Calu3 (cell line): ENCODE results near the gene MR1. TPM values are rescaled to one million over a fixed set of nuclear protein-coding genes. Genes with fewer than 3 reads are reported as not detected.

ENCODE experiments used
- BruUV-seq: library from RNA; stranded (reverse); fragments of 400-500 nt; replicated peaks from 2 replicates; lab custom pipeline; 2021; lab: Mats Ljungman, UMichigan
- CTCF ChIA-PET: fragments of 300-600 bp; sonication (Branson Sonifier 250); formaldehyde crosslinking; loops from one replicate; lab custom pipeline; 2022; ENCODE audit warnings: antibody characterized with exemption; lab: Charles Lee
- DNase-seq: peaks from one replicate; pipeline ENCODE4 v3.0.0; 2022
- H3K27ac Mint-ChIP-seq: one replicate; pipeline ENCODE4 v1.8.0; 2022; ENCODE audit warnings: mixed read lengths; ENCODE audit not compliant: unreplicated experiment
- H3K27me3 Mint-ChIP-seq: one replicate; pipeline ENCODE4 v1.8.0; 2022; ENCODE audit warnings: mixed read lengths; ENCODE audit not compliant: unreplicated experiment
- H3K36me3 Mint-ChIP-seq: one replicate; pipeline ENCODE4 v1.8.0; 2022; ENCODE audit warnings: mild to moderate bottlenecking, moderate library complexity, mixed read lengths; ENCODE audit not compliant: insufficient read depth, unreplicated experiment
- H3K4me1 Mint-ChIP-seq: one replicate; pipeline ENCODE4 v1.8.0; 2022; ENCODE audit warnings: mild to moderate bottlenecking, low read depth, mixed read lengths; ENCODE audit not compliant: unreplicated experiment
- H3K4me3 Mint-ChIP-seq: one replicate; pipeline ENCODE4 v1.8.0; 2022; ENCODE audit warnings: mild to moderate bottlenecking, low read depth, moderate library complexity, mixed read lengths; ENCODE audit not compliant: unreplicated experiment
- H3K9me3 Mint-ChIP-seq: one replicate; pipeline ENCODE4 v1.8.0; 2022; ENCODE audit warnings: low read depth, mixed read lengths; ENCODE audit not compliant: unreplicated experiment
- CTCF ChIP-seq: fragments of 200-600 bp; IDR thresholded peaks from one replicate; pipeline ENCODE4 v1.8.0; 2022; ENCODE audit warnings: antibody characterized with exemption; ENCODE audit not compliant: unreplicated experiment
- intact Hi-C: fragments of 100-400 bp; cut with micrococcal nuclease; formaldehyde crosslinking; loops from one replicate; pipeline ENCODE4 v1.10.0; 2022; ENCODE audit not compliant: unreplicated experiment
- total RNA-seq: library from RNA; stranded (reverse); gene quantifications from 2 replicates; pipeline ENCODE4 v1.2.3, GENCODE V29; 2022

Gene MR1
- total RNA-seq, 1 experiment from 2014 or later: 10.0 TPM

- H3K9me3 Mint-ChIP-seq: no peaks in the 10 kb centered on the region
- no peak for TF ChIP-seq CTCF
- intact Hi-C loops: no loop called here
- no peak for DNase-seq
- peaks cover 17% of the 10 kb centered on the region for H3K36me3 Mint-ChIP-seq
- BruUV-seq: no TSS peak
- CTCF ChIA-PET: interaction anchor here (0.6 kb wide), 1 partner anchor 79 kb away, joined by 3 read pairs; no protein-coding TSS in a partner anchor
- peaks cover 30% of the 10 kb centered on the region for H3K4me1 Mint-ChIP-seq
- H3K27ac Mint-ChIP-seq: no peak overlapping the region
- H3K27me3 Mint-ChIP-seq: peaks cover 7% of the 10 kb centered on the region
- no peak overlapping the region for H3K4me3 Mint-ChIP-seq
Measured at GRCh38 chr1:181094416-181095212, 60.8 kb downstream of the MR1 start.

- H3K4me3 Mint-ChIP-seq: no peak overlapping the region
- intact Hi-C loops: no loop called here
- CTCF ChIA-PET: interaction anchor here (0.6 kb wide), 1 partner anchor 79 kb away, joined by 3 read pairs; no protein-coding TSS in a partner anchor
Measured at GRCh38 chr1:181095260-181095659, 61.5 kb downstream of the MR1 start.

GRCh38 chr1:181095763-181096184, 62.0 kb downstream of the MR1 start:
- no peaks in the 10 kb centered on the region for H3K9me3 Mint-ChIP-seq
- H3K4me3 Mint-ChIP-seq: no peak overlapping the region
- DNase-seq: no peak
- H3K4me1 Mint-ChIP-seq: peaks cover 39% of the 10 kb centered on the region
- no peak overlapping the region for H3K27ac Mint-ChIP-seq
- TF ChIP-seq CTCF: no peak
- intact Hi-C loops: no loop called here
- no TSS peak for BruUV-seq
- CTCF ChIA-PET: interaction anchor here (0.6 to 1.0 kb wide), 2 partner anchors 21 to 78 kb away, joined by 3 to 5 read pairs; no protein-coding TSS in a partner anchor
- H3K27me3 Mint-ChIP-seq: peaks cover 19% of the 10 kb centered on the region
- peaks cover 5% of the 10 kb centered on the region for H3K36me3 Mint-ChIP-seq

More at GRCh38 chr1:181095260-181095659, 61.5 kb downstream of the MR1 start:
- Mint-ChIP-seq H3K4me1 (peaks cover 35% of the 10 kb centered on the region), H3K27me3 (peaks cover 13% of the 10 kb centered on the region), H3K9me3 (no peaks in the 10 kb centered on the region), H3K27ac (no peak overlapping the region), H3K36me3 (peaks cover 10% of the 10 kb centered on the region)
- TF ChIP-seq CTCF: no peak
- no peak for DNase-seq
- BruUV-seq: no TSS peak

GRCh38 chr1:181097242-181097641, 63.5 kb downstream of the MR1 start:
- no peak for TF ChIP-seq CTCF
- Mint-ChIP-seq H3K4me3 (no peak overlapping the region), H3K9me3 (no peaks in the 10 kb centered on the region), H3K4me1 (peaks cover 26% of the 10 kb centered on the region), H3K36me3 (no peaks in the 10 kb centered on the region), H3K27me3 (peaks cover 20% of the 10 kb centered on the region), H3K27ac (no peak overlapping the region)
- intact Hi-C loops: no loop called here
- BruUV-seq: no TSS peak
- CTCF ChIA-PET: interaction anchor here (0.5 to 1.2 kb wide), 4 partner anchors 9 to 1908 kb away, joined by 3 to 4 read pairs (median 3); partner anchors contain the start of gene IER5
- DNase-seq: no peak
